ENCODE results near the gene LENG1. TPM values are rescaled to one million over a fixed set of nuclear protein-coding genes. Genes with fewer than 3 reads are reported as not detected.
"Not testable (repeated sequence)": the region's sequence is repeated elsewhere in the genome, so short reads cannot be mapped to it uniquely, and the experiment has no call there.

The LENG1 gene
- total RNA-seq, 1 donor from 2014 or later = 2.7 TPM

DNA sequence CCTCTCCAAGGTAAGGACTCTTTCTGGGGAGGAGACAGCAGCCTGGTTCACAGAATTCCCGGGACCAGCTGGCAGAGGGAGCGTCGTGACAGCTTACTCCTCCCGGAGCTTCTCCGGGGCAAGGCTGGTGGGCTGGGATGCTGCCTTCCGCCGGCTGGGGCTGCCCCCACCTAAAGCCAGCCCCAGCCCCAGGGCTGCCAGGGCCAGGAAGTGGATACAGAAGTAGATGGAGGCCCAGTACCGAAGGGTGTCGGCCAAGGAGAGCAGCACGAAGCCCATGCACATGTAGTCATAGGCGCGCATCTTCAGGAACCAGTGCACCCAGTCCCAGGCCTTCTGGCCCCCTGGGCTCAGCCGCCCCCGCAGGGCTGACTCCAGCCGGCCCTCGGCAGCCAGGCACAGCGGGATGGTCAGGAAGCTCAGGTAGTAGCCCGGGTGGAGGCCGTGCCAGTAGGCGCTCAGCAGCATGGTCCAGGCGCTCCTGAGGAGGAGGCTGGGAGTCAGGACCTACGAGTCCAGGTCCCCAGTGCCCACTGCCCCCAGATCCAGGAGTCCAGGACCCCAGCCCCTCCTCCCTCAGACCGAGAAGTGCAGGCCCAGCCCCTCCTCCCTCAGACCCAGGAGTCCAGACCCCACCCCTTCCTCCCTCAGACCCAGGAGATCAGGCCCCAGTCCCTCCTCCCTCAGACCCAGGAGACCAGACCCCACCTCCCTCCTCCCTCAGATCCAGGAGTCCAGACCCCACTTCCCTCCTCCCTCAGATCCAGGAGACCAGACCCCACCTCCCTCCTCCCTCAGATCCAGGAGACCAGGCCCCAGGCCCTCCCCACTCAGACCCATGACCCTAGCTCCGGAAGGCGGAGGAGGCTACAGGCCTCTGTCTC, 14.7 kb upstream of the LENG1 start:
- Histone ChIP-seq H3F3A (ENCODE audit: low read depth) (peaks cover 16% of the 10 kb centered on the region), H3K9me3 (ENCODE audit: low read depth) (no peaks in the 10 kb centered on the region), H3K9ac (no peak overlapping the region), H4K20me1 (ENCODE audit: low read depth) (peaks cover 10% of the 10 kb centered on the region), H3K27ac (no peak overlapping the region), H2AFZ (replicated peaks) (no peak overlapping the region), H3K4me1 (peaks cover 3% of the 10 kb centered on the region), H3K36me3 (no peaks in the 10 kb centered on the region), H3K4me3 (no peak overlapping the region), H3K27me3 (no peaks in the 10 kb centered on the region), H3K79me2 (ENCODE audit: low read depth) (no peaks in the 10 kb centered on the region), H3K4me2 (no peak overlapping the region)
- Mint-ChIP-seq H3K27me3 (ENCODE audit: insufficient read depth, low read depth) (peaks cover 8% of the 10 kb centered on the region), H3K27ac (no peak overlapping the region), H3K36me3 (peaks cover 8% of the 10 kb centered on the region), H3K4me1 (peaks cover 12% of the 10 kb centered on the region), H3K4me3 (no peak overlapping the region), H3K9me3 (no peaks in the 10 kb centered on the region)
- no peak for DNase-seq (ENCODE audit: low spot score)
- TF ChIP-seq EZH2 (IDR thresholded peaks at IDR 0.05) = no peak
- TF ChIP-seq EZH2phosphoT487 (IDR thresholded peaks at IDR 0.05) = no peak
- TF ChIP-seq, protein P1, sequence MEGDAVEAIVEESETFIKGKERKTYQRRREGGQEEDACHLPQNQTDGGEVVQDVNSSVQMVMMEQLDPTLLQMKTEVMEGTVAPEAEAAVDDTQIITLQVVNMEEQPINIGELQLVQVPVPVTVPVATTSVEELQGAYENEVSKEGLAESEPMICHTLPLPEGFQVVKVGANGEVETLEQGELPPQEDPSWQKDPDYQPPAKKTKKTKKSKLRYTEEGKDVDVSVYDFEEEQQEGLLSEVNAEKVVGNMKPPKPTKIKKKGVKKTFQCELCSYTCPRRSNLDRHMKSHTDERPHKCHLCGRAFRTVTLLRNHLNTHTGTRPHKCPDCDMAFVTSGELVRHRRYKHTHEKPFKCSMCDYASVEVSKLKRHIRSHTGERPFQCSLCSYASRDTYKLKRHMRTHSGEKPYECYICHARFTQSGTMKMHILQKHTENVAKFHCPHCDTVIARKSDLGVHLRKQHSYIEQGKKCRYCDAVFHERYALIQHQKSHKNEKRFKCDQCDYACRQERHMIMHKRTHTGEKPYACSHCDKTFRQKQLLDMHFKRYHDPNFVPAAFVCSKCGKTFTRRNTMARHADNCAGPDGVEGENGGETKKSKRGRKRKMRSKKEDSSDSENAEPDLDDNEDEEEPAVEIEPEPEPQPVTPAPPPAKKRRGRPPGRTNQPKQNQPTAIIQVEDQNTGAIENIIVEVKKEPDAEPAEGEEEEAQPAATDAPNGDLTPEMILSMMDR (IDR thresholded peaks at IDR 0.05) = no peak

DNA sequence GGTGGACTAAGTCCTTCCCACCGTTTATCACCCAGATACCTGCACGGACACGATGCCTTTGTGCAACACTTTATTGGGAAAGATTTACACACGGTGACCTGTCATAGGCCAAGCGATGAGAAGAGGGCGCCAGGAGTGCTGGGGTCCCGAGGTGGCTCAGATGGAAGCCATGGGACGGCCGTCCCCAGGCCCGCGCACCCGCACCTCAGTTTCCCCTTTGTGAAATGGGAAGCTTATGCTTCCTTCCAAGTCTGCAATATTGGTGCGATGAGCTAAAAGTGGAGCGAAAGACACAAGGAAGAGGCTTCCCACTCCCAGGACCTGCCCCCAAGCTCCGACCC, 13.8 kb upstream of the LENG1 start:
- TF ChIP-seq, protein P1 (IDR thresholded peaks at IDR 0.05) = no peak
- TF ChIP-seq EZH2phosphoT487 (IDR thresholded peaks at IDR 0.05) = no peak
- Histone ChIP-seq H2AFZ (replicated peaks) (no peak overlapping the region), H3K9ac (no peak overlapping the region), H3K27ac (no peak overlapping the region), H3K9me3 (ENCODE audit: low read depth) (no peaks in the 10 kb centered on the region), H3K27me3 (no peaks in the 10 kb centered on the region), H3K4me3 (no peak overlapping the region), H3K4me1 (peaks cover 3% of the 10 kb centered on the region), H3F3A (ENCODE audit: low read depth) (peaks cover 16% of the 10 kb centered on the region), H3K4me2 (no peak overlapping the region), H4K20me1 (ENCODE audit: low read depth) (peaks cover 3% of the 10 kb centered on the region), H3K79me2 (ENCODE audit: low read depth) (no peaks in the 10 kb centered on the region), H3K36me3 (no peaks in the 10 kb centered on the region)
- no peak overlapping the region for H3K27ac Mint-ChIP-seq
- H3K4me3 Mint-ChIP-seq = no peak overlapping the region
- no peak for DNase-seq (ENCODE audit: low spot score)
- no peaks in the 10 kb centered on the region for H3K9me3 Mint-ChIP-seq
- peaks cover 4% of the 10 kb centered on the region for H3K4me1 Mint-ChIP-seq
- peaks cover 9% of the 10 kb centered on the region for H3K27me3 Mint-ChIP-seq (ENCODE audit: insufficient read depth, low read depth)
- H3K36me3 Mint-ChIP-seq = peaks cover 7% of the 10 kb centered on the region

DNA sequence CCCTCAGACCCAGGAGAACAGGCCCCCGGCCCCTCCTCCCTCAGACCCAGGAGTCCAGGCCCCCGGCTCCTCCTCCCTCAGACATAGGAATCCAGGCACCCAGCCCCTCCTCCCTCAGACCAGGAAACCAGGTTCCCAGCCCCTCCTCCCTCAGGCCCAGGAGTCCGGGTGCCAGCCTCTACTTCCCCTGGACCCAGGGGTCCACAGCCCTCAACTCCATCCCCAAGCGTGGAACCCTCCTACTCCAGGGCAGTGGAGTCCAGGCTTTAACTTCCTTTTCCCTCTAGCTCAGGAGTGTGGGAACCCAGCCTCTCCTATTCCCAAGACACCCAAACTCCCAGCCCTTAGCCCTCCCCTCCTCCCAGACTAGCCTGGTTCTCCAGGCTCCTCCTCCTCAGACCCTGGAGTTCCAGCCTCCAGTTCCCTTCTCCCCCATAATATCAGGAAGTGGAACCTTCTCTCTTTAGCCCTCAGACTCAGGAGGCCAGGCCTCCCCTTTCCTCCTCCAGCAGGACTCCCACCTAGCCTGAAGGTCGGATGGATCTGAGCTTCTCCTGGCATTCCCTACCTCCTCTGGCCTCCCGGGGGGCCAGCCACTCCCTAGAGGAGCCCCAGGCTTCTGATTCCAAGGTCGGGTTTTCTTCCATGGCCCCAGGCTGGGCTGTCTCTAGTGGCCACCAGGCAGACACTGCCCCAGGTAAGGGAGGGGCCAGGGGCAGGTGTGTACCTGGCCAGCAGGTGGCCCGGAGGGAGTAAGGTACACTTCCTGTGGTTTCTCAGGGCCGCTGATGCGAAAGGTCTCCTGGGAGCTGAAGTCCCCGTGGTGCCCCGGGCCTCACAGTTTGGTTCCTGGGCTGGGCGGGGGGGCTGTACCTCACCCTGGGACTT, 13.2 kb upstream of the LENG1 start, which contains the start of gene TMC4:
Gene TMC4 (minus strand): TSS at position 690 of the 888 bp plus-strand sequence. CDS start 43 bp downstream, at position 647.
- no peaks in the 10 kb centered on the region for H3K79me2 ChIP-seq (ENCODE audit: low read depth)
- H3K4me1 ChIP-seq = peaks cover 3% of the 10 kb centered on the region
- peaks cover 16% of the 10 kb centered on the region for H3F3A ChIP-seq (ENCODE audit: low read depth)
- no peak for TF ChIP-seq EZH2phosphoT487 (IDR thresholded peaks at IDR 0.05)
- TF ChIP-seq, protein P1 (IDR thresholded peaks at IDR 0.05) = no peak
- H3K4me3 Mint-ChIP-seq = no peak within 1 kb of the TSS
- H4K20me1 ChIP-seq (ENCODE audit: low read depth) = peaks cover 3% of the 10 kb centered on the region
- no peak within 1 kb of the TSS for H3K9ac ChIP-seq
- H3K9me3 Mint-ChIP-seq = no peaks in the 10 kb centered on the region
- H3K9me3 ChIP-seq (ENCODE audit: low read depth) = no peaks in the 10 kb centered on the region
- H3K4me3 ChIP-seq = no peak within 1 kb of the TSS
- no peak within 1 kb of the TSS for H2AFZ ChIP-seq (replicated peaks)
- no peak within 1 kb of the TSS for H3K4me2 ChIP-seq
- H3K27me3 Mint-ChIP-seq (ENCODE audit: insufficient read depth, low read depth) = peaks cover 9% of the 10 kb centered on the region
- H3K36me3 ChIP-seq = no peaks in the 10 kb centered on the region
- no peak for DNase-seq (ENCODE audit: low spot score)
- H3K27ac Mint-ChIP-seq = no peak within 1 kb of the TSS
- peaks cover 5% of the 10 kb centered on the region for H3K36me3 Mint-ChIP-seq
- no peaks in the 10 kb centered on the region for H3K27me3 ChIP-seq
- H3K4me1 Mint-ChIP-seq = no peaks in the 10 kb centered on the region
- no peak within 1 kb of the TSS for H3K27ac ChIP-seq

DNA sequence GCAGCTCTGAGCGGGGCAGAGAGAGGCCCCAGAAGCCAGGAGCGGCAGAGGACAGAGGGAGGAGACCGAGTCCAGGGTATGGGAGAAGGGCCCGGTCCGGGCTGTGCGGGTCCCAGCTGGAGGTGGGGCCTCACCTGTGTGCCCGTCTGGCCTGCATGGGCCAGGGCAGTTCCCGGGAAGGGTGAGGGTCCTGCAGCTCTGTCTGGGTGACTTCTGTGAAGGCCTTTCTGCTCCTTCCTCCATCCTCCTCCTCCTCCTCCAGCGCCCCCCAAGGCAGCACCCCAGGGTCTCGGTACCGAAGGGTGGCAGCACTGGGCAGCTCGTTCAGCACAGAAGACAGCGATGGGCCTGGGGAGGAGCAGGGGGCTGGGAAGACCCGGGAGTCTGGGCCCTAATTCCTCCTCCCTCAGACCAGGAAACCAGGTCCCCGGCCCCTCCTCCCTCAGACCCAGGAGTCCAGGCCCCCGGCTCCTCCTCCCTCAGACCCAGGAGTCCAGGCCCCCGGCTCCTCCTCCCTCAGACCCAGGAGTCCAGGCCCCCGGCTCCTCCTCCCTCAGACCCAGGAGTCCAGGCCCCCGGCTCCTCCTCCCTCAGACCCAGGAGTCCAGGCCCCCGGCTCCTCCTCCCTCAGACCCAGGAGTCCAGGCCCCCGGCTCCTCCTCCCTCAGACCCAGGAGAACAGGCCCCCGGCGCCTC, 12.4 kb upstream of the LENG1 start:
- H2AFZ ChIP-seq (replicated peaks); H3K36me3 ChIP-seq; H3K27me3 Mint-ChIP-seq (ENCODE audit: insufficient read depth, low read depth); H3K4me2 ChIP-seq; H3K79me2 ChIP-seq (ENCODE audit: low read depth); DNase-seq (ENCODE audit: low spot score); H4K20me1 ChIP-seq (ENCODE audit: low read depth); H3K9me3 ChIP-seq (ENCODE audit: low read depth); H3K4me3 ChIP-seq; H3K4me1 Mint-ChIP-seq; H3K27ac ChIP-seq; H3K36me3 Mint-ChIP-seq; H3K9me3 Mint-ChIP-seq; H3K4me1 ChIP-seq; H3K27me3 ChIP-seq; H3K9ac ChIP-seq; H3K27ac Mint-ChIP-seq: not testable (repeated sequence)
- H3K4me3 Mint-ChIP-seq = peak overlapping the region; percentile 7
- H3F3A ChIP-seq (ENCODE audit: low read depth) = peaks cover 16% of the 10 kb centered on the region
